GM18511 (cell line): ENCODE measurements around the gene MON1A.

Experiments
- ATAC-seq: cut with Tn5 transposase; IDR thresholded peaks from one replicate; pipeline ENCODE4 v1.9.1; 2021; ENCODE audit warnings: mild to moderate bottlenecking, moderate library complexity; ENCODE audit not compliant: unreplicated experiment

The MON1A gene

DNA sequence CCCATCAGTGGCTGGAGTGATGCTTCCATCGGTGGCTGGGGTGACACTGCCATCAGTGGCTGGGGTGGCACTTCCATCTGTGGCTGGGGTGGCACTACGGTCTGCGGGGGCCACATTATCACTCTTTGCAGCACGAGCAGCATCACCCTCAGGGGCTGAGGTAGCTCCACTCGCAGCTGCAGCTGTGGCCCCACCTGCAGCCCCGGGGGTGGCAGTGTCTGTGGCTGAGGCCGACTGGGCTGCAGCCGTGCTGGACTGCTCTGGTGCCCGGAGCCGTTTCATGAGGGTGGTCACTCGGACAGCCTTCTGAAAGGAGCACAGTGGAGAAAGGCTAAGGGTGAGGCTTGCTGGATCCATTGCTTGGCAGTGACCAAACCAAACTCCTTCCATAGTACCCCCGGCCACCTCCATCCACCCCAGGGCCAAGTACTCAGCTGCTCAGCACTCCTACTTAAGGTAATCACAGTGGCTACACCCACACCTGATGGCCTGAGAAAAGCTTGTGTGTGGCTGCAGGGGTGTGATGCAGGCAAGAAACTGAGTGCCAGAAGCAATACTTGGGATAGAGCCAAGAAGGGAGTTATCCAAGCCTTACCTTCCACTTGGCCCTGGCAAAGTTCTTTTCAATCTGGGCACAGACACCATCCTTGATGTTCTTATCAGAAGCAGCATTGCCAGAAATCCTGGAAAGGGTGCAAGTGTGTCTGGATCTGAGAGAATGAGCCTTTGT is 69.9 kb downstream of the MON1A start:
- ATAC-seq = no peak
